ENCODE measurements around the gene ZNF407. TPM values are rescaled to one million over a fixed set of nuclear protein-coding genes. Genes with fewer than 3 reads are reported as not detected.

ZNF407 gene
- total RNA-seq, 1 donor from 2014 or later, result 27.2 TPM

DNA sequence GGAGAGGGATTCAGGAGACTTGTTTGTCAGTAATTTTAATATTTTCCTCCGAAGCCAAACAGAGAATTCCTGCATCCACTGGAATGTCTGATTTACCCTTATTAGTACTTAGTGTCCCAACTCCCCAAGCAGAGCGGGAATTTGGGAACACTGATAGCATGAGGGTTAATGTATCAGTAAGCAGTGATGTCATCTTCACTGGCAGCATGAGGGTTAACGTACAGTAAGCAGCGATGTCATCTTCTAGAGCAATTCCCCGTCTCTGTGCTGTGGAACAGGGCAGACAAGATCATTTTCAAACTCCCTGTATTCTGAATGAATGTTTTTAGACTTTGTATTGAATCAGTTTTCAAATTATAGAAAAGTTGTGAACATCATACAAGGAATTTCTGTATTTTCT is 228.9 kb downstream of the ZNF407 start:
- DNase-seq (ENCODE audit: low spot score), result no peak

DNA sequence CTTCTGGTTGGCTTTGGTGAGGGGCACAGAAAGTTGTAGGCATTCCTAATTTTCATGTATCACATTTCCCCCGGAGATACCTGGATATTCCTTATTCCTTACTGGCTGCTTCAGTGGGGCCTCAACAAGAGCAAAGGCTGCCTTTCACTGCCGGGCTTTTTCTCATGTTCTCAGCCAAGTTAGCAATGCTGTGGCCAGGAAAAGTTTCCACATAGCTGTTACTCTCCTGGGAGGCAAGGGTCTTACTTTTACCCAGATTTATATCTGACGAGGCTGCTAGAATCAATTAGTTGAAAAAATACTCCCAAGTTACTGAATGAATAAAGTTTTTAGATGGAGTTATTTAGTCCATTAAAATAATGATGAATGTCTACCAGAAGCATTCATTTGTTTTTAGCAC is 230.5 kb downstream of the ZNF407 start:
- DNase-seq (ENCODE audit: low spot score), result no peak

- no peak for DNase-seq (ENCODE audit: low spot score)
Observed at GRCh38 chr18:74831571-74832250, 234.0 kb downstream of the ZNF407 start.

GRCh38 chr18:74832381-74832780 is 234.7 kb downstream of the ZNF407 start:
- no peak for DNase-seq (ENCODE audit: low spot score)

- DNase-seq (ENCODE audit: low spot score), result no peak
Observed at GRCh38 chr18:74832999-74833398, 235.3 kb downstream of the ZNF407 start.

DNA sequence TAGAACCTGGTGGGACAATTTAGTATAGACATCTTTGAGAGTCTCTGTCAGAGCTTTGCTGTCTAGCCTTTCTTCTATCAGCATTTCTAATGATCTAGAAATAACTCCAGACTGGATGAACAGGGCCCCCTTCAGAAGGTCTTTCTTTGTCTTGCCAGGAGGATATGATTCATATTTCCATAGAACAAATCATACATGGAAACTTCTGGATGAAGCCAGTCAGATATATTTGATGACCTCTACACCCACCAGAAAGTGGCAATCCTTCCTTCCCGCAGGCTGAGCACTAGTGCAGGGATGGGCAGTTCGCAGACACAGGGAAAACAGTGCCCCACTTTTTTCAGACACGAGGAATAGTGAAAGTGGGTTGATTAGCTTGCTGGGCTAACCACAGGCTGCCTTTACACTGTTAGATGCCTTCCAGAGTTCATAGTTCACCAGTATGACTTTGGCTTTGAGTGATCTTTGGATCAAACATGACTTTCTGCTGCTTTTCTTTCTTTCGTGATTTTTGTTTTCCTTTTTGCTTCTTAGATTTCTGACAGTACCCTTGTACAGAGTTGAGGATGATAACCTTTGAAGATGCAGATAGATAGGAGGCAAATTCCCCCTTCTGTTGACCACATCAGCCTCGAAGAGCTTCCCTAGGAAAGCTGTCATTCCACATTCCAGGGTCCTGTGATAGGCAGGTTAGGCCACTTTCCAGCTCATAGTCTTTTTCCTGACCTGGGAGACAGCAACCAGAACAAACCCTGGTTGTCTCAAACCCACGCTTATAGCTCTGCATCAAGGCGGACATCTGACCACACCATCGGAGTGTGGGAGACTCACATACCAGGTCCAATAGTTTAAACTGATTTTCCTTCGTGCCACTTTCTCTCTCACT is 237.0 kb downstream of the ZNF407 start:
- no peak for DNase-seq (ENCODE audit: low spot score)

- no peak for DNase-seq (ENCODE audit: low spot score)
Observed at GRCh38 chr18:74836296-74837139, 238.8 kb downstream of the ZNF407 start.

GRCh38 chr18:74840492-74841167 is 243.0 kb downstream of the ZNF407 start:
- no peak for DNase-seq (ENCODE audit: low spot score)

GRCh38 chr18:74841248-74841647 is 243.6 kb downstream of the ZNF407 start:
- no peak for DNase-seq (ENCODE audit: low spot score)

DNA sequence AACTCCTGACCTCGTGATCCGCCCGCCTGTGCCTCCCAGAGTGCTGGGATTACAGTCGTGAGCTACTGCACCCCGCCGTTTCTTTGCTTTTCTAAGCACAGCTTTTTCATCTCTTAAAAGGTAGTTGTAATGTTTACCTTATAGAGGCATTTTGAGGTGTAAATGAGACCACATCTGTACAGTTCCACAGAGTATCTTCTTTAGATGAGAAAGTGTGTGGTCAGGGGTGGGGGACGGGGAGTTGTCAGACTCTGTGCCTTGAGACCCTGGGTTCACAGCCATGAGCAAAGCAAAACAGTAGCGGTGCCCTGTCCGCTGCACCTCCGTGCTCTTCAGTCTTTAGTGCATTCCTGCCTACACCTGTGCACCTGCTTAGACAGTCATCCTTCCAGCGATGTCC is 251.6 kb downstream of the ZNF407 start:
- no peak for DNase-seq (ENCODE audit: low spot score)

DNA sequence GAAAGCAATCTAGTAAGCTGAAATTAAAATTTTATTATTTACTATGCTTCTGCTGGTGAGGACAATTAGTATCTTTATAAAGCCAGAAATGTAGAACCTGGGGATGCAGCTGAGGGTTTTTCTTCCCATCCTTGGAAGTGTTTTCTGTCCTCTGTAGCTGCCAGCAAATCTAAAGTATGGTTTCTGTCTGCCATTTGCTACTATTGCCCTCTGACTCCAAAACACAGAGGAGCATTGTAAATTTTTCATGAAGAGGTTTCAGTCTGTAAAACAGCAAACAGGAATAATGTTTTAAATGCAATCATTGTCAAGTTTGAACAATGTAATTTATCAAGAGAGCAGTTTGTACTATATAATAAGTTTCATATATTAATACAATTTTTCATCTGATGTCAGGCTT is 258.8 kb downstream of the ZNF407 start:
- no peak for DNase-seq (ENCODE audit: low spot score)

DNA sequence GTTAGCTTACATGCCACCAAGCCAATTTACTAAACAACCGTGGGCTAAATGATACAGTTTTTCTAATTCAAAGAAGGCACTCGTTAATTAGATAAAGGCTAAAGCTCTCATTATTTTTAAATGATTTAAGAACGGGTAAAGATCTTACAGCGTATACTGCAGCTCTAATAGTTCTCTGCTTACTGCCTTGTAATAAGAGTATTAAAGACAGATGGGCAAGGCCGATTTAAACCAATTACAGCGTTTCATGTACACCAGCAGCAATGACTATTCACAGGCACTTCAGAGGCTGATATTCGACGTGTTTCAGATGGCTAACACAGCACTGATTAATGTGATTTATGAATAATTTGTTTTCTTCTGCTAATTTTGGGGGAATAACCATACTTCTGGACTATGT is 259.3 kb downstream of the ZNF407 start:
- no peak for DNase-seq (ENCODE audit: low spot score)

DNA sequence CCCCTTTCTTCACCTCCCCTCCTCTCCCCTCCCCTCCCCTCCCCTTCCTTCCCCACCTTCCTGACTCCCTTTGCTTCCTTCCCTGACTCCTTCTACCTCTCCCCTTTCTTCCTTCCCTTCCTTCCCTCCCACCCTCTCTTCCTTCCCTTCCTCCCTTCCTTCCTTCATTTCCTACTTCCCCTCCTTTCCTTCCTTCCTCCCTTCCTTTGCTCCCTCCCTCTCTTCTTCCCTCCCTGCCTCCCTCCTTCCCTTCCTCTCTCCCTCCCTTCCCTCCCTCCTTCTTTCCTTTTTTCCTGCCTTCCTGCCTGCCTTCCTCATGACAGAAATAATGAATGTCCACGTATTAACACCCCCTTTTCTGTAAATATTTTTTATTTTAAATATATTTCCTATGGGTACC is 260.2 kb downstream of the ZNF407 start:
- DNase-seq (ENCODE audit: low spot score), result no peak

- no peak for DNase-seq (ENCODE audit: low spot score)
Observed at GRCh38 chr18:74861154-74861553, 263.5 kb downstream of the ZNF407 start.

DNA sequence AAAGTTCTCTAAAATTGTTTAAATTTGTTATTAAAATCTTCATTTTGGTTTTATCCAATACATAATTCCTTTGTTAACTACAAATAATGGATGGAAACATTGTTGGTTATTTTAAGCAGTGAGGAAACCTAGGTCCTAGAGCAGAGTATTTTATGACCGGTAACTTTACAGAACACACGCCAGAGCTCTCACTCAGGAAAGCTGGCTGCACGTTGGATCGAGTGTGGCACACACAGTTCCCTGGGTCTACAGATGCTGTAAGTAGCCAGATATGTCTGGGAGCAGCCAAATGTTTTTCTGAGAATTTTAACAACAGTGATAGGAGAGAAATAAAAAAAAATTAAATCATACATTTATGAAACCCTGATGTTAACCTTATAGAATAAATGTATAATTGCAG is 264.4 kb downstream of the ZNF407 start:
- no peak for DNase-seq (ENCODE audit: low spot score)

GRCh38 chr18:74866577-74866976 is 268.9 kb downstream of the ZNF407 start:
- DNase-seq (ENCODE audit: low spot score), result no peak

DNA sequence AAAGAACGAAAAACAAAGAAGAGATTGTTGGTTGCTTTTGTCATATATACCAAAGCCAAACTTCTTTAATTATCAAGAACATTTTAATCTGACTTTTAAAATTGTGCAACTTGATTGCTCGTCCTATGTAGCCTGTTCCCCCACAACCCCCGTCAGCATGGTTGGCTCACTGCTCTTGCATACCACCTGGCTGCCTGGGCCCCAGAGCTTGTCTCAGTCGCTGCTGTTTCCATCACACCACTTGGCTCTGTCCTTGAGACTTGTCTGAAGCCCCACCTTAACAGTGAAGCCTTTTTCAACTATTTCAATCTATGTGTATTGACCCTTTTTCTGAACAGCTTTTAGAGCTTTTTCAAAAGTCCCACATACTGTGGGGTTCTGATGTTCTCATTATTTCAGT is 270.8 kb downstream of the ZNF407 start:
- DNase-seq (ENCODE audit: low spot score), result no peak

DNA sequence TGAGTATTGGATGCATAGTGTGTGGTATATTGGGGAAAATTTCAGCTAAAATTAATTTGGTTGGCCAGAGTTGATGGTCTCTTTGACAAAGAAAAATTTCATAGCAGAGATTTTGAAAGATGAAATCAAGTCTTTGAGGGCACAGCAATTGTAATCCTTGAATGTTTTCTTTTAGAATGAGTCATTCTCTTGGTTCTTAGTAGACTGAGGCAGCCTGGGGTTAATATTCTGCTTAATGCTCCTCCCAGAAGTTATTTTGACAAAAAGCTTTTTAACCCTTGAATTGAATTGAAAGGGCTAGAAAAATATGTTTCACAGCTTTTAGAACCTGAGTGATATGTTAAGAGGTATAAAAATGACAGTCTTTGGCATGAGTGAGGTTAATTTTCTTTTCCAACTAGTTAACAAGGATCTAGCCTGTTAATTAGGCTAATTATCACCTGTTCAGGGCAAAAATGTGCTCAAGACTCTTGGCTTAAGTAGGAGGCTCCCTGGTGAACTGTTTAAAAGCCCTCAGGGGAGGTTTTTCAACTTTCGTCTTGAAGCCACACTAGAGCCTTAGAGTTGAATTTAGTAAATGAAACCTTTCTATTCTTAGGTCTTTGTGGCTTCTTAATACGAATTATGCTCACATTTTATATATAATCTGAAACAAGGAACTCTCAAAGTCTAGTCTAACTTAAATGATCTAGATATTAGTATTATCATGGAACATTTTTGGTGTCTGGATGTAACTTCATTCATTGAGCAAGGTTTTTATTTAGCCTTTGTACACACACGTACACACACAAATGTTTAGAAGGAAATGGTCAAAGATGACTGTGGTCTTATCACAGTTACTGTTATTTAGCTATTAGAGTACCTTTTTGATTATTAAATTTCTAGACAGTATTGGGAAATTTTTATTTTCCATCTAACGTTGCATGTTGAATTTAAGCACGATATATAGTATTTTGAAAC is 272.5 kb downstream of the ZNF407 start:
- no peak for DNase-seq (ENCODE audit: low spot score)

GRCh38 chr18:74870950-74871349 is 273.3 kb downstream of the ZNF407 start:
- no peak for DNase-seq (ENCODE audit: low spot score)

GRCh38 chr18:74873629-74874028 is 276.0 kb downstream of the ZNF407 start:
- DNase-seq (ENCODE audit: low spot score), result no peak

- DNase-seq (ENCODE audit: low spot score), result no peak
Observed at GRCh38 chr18:74874351-74874750, 276.7 kb downstream of the ZNF407 start.
